GM18909 (cell line): Measurements from ENCODE around the gene CFAP57.

ENCODE experiments used
- ATAC-seq: cut with Tn5 transposase; IDR thresholded peaks from one replicate; pipeline ENCODE4 v1.9.1; 2021; ENCODE audit warnings: mild to moderate bottlenecking; ENCODE audit not compliant: unreplicated experiment, poor library complexity

The CFAP57 gene

GRCh38 chr1:43251024-43251423 lies 78.9 kb downstream of the CFAP57 start:
- ATAC-seq, result no peak

DNA sequence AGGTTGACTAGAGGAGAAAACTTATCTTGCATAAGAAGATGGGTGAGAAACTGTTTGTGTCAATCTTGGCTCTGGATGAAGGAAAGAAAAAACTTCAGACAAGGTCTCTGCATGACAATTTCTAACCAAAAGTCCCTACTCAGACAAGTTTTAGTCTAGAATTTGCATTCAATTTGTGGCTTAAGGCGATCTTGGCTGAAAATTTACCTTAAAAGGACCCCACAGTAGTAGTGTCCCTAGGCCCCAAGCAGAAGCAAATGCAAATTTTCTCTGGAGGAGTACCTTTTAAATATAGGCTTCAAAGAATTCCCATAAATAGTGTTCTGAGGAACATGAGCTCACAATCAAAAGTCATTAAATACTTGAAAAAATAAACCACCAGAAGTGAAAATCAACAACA lies 80.1 kb downstream of the CFAP57 start:
- ATAC-seq, result no peak

- ATAC-seq, result no peak
Measured at GRCh38 chr1:43253173-43253572, 81.0 kb downstream of the CFAP57 start.

DNA sequence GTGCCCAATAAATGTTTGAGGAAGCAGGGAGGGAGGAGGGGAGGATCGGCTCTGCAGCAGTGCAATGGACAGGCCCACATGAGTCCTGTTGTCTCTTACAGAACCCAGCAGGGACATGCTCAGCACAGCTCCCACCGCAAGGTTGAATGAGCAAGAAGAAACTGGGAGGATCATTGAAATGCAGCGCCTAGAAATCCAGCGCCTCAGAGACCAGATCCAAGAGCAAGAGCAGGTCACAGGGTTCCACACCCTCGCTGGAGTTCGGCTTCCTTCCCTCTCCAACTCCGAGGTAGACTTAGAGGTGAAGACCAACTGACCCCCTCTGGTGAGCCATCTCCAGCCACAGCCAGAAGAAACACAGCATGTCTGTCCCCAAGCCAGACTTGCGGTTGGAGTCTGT lies 81.7 kb downstream of the CFAP57 start:
- no peak for ATAC-seq

DNA sequence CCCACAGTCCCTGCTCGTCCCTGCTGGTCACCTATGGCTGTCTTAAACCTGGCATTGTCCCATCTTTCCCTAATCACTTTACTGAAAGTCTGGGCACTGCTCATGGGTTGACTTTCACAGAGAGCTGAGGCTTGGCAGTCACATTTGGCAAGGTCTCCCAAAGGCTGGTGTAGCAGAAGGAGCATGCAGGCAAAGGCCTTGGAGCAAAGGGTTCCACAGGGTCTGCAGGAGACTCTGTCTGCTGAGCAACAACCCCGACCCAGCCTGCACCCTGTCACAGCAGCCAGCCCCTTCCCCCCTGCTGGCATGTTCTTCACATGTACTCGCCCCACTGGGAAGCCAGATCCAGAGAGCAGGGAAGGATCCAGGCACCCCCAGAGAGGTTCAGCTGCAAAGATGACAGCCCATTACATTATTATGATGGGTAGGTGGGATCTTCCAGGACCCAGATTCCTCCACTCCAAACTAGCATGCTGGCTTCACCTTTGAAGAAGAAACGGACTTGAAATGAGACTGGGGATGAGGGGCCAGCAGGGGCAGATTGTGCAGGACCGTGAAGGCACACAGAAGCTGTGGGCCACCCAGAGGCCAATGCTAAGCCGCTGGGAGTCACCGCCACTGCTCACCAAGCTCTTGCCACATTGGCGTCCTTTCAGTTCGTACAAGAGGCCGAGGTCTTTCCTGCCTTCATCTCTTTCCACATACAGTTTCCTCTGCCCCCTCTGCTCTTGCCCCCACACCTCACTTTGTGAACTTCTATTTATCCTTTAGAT lies 83.5 kb downstream of the CFAP57 start:
- no peak for ATAC-seq

GRCh38 chr1:43256675-43257570 lies 84.8 kb downstream of the CFAP57 start:
- ATAC-seq, result no peak

DNA sequence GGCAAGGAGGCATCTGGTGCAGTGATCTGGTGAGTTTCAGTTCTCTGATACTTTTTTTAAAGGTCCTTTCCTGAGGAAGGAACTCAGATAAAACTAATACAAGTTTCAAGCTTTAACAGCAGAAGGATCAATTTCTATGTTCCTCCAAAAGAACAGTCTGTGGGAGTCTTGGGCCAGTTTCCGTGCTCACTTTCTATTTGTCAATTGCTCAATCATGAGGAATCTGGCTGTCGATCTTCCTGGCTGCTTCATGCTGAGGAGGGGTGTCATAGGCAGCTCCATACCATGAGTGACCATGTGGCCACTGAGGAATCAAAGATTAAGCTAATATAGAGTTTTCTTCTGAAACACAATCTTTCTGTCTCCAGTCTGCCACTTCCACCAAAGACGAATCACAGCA lies 86.2 kb downstream of the CFAP57 start:
- no peak for ATAC-seq

DNA sequence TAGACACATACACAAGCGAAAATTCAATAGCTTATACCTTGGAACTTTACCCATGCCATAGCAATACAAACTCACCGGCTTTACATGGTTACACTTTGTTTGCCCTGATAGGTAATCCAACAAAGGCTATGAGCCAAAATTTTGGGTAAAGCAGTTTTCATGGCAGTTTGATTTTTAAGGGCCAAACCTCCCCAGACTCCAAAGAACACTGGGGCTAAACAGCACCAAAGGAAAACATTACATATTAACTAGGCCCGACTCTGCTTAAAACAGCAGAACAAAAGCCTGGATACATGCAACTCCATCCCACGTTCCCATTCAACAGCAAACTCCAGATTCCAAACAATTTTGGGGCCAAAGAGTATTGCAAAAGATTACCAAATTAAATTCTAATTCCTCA lies 93.3 kb downstream of the CFAP57 start:
- no peak for ATAC-seq

- no peak for ATAC-seq
Measured at GRCh38 chr1:43266881-43267280, 94.8 kb downstream of the CFAP57 start.

DNA sequence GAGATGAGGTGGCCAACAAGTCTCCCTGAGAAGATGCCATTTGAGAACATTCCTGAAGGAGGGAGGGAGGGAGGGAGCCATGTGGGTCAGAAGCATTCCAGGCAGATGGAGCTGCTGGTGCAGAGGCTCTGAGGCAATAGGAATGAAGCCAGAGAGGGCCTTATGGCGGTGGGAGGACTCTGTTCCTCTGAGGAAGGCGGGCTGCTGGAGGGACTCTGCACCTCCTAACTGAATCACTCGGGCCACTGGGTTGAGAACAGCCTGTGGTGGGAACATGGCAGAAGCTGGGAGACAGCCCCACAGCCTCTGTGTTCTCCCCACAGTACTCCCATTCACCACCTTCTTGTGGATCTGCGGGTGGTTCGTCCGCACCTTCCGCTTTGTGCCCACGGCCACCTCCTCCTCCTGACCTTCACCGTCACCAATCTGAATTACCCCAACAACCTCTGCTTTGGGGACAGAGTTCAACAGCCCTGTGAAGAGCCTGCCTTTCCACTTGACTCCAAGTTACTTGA lies 95.2 kb downstream of the CFAP57 start:
- ATAC-seq, result no peak

GRCh38 chr1:43267818-43268425 lies 95.8 kb downstream of the CFAP57 start:
- ATAC-seq, result no peak

DNA sequence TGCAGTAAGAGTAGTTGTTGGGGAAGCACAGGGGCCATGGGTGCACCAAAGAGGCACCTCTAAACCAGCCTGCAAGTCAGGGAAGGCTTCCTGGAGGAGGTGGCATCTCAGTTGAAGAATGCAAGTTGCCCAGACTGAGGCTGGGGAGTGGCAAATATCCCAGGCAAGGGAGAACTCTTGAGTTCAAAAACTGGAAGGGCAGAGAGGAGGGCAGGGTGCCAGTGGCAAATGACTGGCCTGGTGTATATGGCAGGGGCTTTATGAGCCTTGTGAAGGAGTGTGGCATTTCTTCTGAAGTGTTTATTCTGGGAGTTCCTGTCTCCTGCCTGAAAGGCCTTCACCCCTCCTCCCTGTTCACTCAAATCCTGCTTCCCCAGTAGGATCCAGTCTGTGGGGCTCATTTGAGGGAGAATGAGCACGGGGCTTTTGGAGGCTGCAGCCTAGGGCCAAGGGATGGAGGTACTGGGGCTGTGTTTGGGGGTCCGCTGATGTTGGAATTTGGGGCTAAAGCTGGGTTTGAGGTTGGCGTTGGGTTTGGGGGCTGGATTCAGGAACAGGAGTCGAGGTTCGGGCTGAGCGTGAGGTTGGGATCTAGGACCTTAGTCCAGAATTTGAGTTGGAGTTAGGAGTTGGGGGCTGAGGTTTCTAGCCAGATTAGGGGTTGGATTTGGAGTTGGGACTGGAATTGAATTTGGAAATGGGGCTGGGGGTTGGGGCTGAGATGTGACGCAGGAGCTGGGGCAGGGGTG lies 97.7 kb downstream of the CFAP57 start, which contains the start of gene TMEM125:
TMEM125 (plus strand) TSS at position 357 of the 749 bp plus-strand sequence. CDS start 2,740 bp downstream, outside the sequence.
- ATAC-seq, result no peak

- no peak for ATAC-seq
Measured at GRCh38 chr1:43270421-43271095, 98.4 kb downstream of the CFAP57 start.

GRCh38 chr1:43271186-43272118 lies 99.3 kb downstream of the CFAP57 start:
- ATAC-seq, result no peak

- no peak for ATAC-seq
Measured at GRCh38 chr1:43272161-43272560, 100.0 kb downstream of the CFAP57 start.

- ATAC-seq, result no peak
Measured at GRCh38 chr1:43272576-43273571, 100.7 kb downstream of the CFAP57 start.

- no peak for ATAC-seq
Measured at GRCh38 chr1:43273708-43274107, 101.6 kb downstream of the CFAP57 start.
